ENCODE data around the gene UBE2C.

The UBE2C gene

DNA sequence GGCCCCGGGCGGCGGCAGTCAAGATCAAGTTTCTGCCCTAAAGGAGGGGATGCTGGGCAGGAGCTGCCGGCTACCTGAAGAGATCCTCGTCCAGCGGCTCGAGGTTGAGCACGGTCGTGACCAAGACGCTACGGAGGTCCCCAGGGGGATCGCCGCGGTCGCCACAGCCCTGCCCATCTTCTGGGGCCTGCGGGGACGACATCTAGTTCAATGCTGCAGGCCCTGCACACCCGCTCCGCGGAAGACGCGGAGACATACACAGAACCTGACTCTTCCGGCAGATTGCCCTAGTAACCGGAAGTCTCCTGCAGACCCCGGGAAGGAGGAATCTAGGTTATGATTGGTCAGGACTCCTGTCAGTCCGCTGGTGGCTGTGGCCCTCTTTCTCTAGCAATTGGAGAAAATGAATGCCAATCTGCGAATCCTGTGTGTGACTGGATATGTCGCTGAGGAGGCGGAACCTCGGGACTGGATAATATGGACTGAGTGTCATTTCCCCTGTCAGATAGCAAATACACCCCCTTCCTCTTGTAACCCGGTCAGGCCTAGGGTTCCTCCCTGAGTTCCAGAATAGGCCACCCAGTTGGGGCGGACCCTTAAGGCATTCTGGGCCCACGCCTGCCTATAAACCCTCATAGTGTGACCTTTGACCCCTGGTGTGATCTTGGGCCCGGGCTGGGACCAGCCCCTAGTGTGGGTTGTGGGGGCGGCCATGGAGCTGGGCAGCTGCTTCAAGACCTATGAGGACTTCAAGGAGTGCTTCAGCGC is 44.9 kb downstream of the UBE2C start, which contains the start of the genes ACOT8 and ZSWIM3:
ACOT8 (minus strand) TSS at position 279 of the 768 bp plus-strand sequence; CDS start at position 202, 77 bp downstream.
ZSWIM3 (plus strand) TSS at position 501 of the 768 bp plus-strand sequence; CDS start at position 713, 212 bp downstream.
- DNase-seq (ENCODE audit: extremely low read depth, low read depth): peak; percentile 100
- peak within 1 kb of the TSS; percentile 85 for H3K4me3 ChIP-seq (replicated peaks; ENCODE audit: low read depth, low read length)
- TF ChIP-seq, protein P1, sequence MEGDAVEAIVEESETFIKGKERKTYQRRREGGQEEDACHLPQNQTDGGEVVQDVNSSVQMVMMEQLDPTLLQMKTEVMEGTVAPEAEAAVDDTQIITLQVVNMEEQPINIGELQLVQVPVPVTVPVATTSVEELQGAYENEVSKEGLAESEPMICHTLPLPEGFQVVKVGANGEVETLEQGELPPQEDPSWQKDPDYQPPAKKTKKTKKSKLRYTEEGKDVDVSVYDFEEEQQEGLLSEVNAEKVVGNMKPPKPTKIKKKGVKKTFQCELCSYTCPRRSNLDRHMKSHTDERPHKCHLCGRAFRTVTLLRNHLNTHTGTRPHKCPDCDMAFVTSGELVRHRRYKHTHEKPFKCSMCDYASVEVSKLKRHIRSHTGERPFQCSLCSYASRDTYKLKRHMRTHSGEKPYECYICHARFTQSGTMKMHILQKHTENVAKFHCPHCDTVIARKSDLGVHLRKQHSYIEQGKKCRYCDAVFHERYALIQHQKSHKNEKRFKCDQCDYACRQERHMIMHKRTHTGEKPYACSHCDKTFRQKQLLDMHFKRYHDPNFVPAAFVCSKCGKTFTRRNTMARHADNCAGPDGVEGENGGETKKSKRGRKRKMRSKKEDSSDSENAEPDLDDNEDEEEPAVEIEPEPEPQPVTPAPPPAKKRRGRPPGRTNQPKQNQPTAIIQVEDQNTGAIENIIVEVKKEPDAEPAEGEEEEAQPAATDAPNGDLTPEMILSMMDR (IDR thresholded peaks at IDR 0.05; ENCODE audit: low read depth, low read length, missing control alignments): no peak

DNA sequence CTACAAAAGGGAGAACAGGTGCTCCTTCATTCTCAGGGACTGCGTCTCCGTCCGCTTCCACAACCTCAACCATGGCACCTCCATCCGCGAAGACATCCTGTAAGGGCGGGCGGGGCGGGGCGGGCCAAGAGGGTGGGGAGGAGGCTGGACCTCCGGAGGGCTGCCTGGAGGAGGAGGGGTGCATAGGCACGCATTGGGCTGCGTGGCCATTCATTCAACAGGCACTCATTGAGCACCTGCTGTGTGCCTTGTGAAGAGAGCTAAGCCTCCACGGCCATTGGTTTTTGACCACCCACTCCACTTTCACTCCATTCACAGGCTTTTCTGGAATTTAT is 45.4 kb downstream of the UBE2C start:
- DNase-seq (ENCODE audit: extremely low read depth, low read depth): no peak
- TF ChIP-seq, protein P1 (IDR thresholded peaks at IDR 0.05; ENCODE audit: low read depth, low read length, missing control alignments): no peak
- H3K4me3 ChIP-seq (replicated peaks; ENCODE audit: low read depth, low read length): peak overlapping the region; percentile 85

DNA sequence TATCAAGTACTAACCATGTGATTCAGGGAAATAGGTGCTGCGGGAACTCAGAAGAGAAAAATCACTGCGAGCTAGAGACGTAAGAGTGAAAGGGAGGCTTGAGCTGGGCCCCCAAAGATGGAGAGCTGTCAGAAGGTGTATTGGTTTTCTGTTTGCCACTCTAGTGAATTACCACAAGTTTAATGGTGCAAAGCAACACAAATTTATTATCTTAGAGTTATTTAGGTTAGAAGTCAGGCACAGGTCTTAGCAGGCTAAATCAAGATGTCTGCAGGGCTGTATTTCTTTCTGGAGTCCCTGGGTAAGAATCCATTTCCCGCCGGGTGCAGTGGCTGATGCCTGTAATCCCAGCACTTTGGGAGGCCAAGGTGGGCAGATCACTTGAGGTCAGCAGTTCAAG is 47.5 kb downstream of the UBE2C start:
- TF ChIP-seq, protein P1 (IDR thresholded peaks at IDR 0.05; ENCODE audit: low read depth, low read length, missing control alignments): no peak
- DNase-seq (ENCODE audit: extremely low read depth, low read depth): no peak
- H3K4me3 ChIP-seq (replicated peaks; ENCODE audit: low read depth, low read length): no peak overlapping the region

DNA sequence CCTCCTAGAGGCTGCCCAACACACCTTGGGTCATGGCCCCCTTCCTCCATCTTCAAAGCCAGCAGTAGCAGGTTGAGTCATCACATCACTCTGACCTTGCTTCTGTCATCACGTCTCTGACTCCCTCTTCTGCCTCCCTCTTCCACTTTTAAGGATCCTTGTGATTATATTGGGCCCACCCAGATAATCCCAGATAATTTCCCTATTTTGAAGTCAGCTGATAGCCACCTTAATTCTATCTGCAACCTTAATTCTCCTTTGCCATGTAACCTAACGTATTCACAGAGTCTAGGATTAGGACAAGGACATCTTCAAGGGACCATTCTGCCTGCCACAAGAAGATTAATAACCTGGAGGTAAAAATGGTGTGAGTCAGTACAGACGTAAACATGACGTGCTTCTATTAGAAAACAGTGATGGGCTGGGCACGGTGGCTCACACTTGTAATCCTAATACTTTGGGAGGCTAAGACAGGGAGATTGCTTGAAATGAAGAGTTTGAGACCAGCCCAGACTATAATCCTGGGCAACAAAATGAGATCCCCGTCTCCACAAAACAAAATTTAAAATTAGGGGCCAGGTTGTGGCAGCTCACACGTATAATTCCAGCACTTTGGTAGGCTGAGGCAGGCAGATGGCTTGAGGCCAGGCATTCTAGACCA is 48.2 kb downstream of the UBE2C start:
- no peak for DNase-seq (ENCODE audit: extremely low read depth, low read depth)
- TF ChIP-seq, protein P1 (IDR thresholded peaks at IDR 0.05; ENCODE audit: low read depth, low read length, missing control alignments): no peak
- no peak overlapping the region for H3K4me3 ChIP-seq (replicated peaks; ENCODE audit: low read depth, low read length)

DNA sequence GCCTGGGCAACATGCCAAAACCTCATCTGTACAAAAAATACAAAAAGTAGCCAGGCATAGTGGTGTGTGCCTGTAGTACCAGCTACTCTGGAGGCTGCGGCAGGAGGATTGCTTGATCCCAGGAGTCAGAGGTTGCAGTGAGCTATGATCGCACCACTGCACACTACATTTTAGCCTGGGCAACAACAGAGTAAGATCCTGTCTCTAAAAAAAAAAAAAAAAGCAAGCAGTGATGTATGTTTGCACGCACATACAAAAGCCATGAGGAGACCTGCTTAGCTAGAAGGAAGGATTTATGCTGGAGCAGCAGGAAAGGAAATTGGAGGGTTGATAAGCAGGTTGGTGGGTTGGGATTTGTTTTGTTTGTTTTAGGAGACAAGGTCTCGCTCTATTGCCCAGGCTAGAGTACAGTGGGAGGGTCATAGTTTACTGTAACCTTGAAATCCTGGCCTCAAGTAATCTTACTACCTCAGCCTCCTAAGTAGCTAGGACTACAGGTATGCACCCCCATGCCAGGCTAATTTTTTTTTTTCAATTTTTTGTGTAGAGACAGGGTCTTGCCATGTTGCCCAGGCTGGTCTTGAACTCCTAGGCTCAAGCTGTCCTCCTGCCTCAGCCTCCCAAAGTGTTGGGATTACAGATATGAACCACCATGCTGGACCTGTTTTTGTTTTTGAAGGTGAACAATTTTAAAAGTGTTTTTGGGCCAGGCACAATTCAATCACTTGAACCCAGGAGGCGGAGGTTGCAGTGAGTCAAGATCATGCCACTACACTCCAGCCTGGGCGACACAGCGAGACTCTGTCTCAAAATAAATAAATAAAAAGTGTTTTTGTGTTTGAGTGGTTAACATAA is 49.0 kb downstream of the UBE2C start:
- TF ChIP-seq, protein P1 (IDR thresholded peaks at IDR 0.05; ENCODE audit: low read depth, low read length, missing control alignments): no peak
- no peak for DNase-seq (ENCODE audit: extremely low read depth, low read depth)
- no peak overlapping the region for H3K4me3 ChIP-seq (replicated peaks; ENCODE audit: low read depth, low read length)

DNA sequence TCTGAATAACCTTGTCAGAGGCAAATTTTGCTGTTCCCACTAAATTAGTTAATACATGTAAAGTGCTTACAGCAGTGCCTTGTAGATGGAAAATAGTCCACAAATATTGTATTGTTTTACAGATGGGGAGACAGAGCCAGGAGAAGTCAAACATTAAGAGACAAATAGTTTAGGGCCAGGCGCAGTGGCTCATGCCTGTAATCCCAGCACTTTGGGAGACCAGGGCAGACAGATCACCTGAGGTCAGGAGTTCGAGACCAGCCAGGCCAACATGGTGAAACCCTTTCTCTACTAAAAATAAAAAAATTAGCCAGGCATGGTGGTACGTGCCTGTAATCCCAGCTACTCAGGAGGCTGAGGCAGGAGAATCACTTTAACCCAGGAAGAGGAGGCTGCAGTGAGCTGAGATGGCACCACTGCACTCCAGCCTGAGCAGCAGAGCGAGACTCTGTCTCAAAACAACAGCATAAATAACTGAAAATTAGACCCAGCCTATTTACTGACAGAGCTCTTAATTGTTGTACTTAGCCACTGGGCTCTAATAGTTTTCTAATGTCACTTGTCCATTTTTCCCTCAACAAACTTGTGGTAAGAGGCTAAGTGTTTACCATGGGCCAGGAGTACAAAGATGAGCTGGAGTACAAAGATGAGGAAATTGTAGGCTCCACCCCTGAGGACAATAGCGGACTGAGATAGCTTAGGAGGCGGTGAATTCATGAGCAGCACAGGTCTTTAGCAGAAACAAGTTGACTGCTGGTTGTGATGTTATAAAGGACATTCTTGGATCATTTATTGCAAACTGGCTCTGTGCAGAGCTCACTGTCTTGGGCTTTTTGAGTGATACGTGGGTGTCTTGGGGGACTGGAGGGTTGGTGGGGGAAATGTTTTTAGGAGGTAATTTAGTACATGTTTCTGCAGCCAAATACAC is 51.4 kb downstream of the UBE2C start:
- H3K4me3 ChIP-seq (replicated peaks; ENCODE audit: low read depth, low read length): no peak overlapping the region
- DNase-seq (ENCODE audit: extremely low read depth, low read depth): no peak
- TF ChIP-seq, protein P1 (IDR thresholded peaks at IDR 0.05; ENCODE audit: low read depth, low read length, missing control alignments): no peak

Measured in HFF-Myc (cell line).